GM19455 (cell line): Measurements from ENCODE around the gene ACSM5.

Experiments used
- ATAC-seq: cut with Tn5 transposase; IDR thresholded peaks from one replicate; pipeline ENCODE4 v1.9.1; 2021; ENCODE audit not compliant: unreplicated experiment

Gene ACSM5

DNA sequence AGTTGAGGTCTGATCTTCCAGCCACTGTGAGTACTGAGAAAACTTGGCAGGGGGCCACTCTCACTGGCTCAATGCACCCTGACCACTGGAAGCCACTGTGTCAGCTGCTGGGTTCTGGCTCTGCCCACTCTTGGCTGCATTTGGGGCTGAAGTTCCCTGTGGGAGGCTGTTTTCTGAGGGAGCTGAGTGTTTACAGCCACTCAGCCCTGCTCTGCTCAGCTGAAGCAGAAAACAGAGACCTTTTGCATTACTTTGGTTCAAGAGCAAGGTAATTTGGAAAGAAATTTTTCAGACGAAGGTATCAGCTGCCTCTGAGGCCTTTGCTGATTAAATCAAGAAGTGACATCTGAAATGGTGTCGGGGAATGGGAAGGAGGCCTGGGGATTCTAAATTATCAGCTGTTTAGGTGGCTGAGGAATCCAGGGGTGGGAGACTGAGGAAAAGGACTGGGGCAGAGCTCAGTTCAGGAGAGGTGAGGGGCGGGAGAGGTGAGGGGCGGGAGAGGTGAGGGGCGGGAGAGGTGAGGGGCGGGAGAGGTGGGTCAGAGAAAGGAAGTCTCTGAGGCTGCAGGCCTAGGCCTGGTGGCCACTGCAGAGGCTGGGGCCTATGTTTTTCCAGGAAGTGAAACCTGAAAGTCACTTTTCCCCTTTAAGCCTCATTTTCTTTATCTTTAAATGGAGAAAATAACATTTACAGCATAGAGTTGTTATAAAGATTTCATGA lies at the start of gene ACSM5:
Gene ACSM5, plus strand, starts transcription at position 137 of the 723 bp plus-strand sequence. CDS start 1,951 bp downstream, outside the sequence.
- peak; percentile 32 for ATAC-seq

DNA sequence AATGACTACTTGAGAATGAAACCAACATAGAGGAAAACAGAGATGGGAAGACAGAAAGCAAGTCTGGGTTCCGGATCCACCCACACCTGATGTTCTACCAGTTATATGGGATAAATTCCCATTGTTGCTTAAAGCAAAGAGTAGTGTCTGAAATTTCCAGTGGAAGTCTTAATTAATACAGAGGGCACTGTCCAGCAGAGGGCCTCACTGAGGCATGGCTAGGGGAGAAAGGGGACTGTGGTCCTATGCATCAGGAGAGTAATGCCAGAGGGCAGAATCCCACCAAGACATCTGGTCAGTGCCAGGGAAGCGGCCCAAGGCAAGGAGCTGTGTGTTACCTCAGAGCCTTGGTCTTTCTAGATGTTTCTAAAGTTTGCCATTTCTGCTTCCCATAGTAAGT lies 49.3 kb upstream of the ACSM5 start:
- no peak for ATAC-seq

DNA sequence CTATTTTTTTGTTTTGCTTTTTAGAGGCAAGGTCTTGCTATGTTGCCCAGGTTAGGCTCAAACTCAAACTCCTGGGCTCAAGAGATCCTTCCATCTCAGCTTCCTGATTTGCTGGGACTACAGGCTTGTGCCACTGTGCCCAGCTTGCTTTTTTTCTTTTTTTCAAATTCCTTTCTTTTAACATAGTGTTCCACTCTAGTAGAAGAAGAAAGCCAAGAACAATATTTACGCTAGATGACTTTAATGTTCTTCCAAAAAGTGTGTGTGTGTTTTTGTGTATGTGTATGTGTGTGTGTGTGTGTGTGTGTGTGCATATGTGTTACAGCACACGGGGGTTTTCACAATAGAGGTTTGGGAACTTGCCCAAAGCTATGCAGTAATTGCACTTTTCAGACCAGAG lies 46.1 kb upstream of the ACSM5 start:
- ATAC-seq, result no peak

DNA sequence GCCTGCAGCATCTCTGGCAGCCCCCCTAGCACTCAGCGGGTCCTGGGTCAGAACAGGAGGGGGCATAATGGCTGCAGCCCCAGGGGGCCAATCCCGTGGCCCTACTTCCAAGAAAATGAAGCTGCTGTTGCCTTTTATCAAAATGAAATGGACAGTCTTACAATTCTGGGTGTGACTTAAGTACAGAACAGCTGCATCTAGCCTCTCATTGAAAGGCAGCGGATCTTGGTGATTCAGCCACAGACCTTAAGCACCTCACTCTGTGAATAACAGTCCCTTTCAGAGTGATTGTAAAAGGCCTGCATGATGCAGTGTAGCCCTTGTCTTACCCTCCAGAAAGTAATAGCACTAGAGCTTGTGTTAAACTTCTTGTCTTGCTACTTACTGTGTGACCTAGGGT lies 45.3 kb upstream of the ACSM5 start:
- no peak for ATAC-seq

DNA sequence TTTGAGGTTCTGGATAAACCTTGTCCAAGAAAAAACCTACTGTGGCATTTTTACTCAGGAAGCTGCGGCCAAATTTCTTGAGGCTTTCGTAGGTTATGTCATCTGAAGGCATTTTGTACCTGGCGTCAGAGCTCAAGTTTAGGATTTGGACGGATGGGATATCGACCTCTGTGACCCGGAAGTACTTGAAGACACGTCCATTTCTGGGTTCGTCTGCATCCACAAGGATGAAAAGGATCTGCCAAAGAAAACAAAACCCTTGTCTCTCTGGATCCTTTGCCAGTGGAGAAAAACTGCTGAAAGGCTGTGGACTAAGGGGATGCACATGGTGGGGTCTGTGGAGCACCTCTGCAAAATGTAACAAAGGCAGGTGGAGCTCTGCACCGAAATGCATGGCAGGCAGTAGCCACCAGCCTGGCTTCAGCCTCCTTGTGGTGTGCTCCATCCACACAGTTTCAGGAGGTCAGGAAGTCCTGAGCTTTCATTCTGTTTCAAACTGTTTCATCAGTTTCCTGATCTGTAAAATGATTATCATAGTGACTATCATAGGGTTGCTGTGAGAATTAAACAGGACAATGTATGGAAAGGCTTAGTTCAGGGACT lies 39.8 kb upstream of the ACSM5 start:
- ATAC-seq, result no peak

GRCh38 chr16:20372701-20373100 lies 36.6 kb upstream of the ACSM5 start:
- ATAC-seq, result no peak

GRCh38 chr16:20377181-20377580 lies 32.2 kb upstream of the ACSM5 start:
- ATAC-seq, result no peak

DNA sequence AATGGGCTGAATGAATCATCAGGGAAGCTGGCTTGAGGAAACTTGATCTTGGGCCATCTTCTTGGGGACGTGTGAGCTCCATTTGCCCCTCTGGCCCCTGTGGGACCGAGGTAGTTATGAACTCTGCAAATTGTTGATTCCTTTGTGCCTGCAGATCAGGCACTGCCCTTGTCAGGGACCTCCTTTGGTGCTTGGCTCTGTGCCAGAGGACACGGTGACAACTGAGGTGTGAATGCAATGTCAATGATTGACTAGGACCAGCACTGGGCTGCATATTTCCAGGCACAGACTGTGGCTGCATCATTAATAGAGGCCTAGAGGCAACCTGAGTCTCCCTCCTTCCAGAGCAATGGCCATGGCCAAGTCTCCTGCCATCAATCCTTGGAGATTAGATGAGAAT lies 28.6 kb upstream of the ACSM5 start:
- ATAC-seq, result no peak

DNA sequence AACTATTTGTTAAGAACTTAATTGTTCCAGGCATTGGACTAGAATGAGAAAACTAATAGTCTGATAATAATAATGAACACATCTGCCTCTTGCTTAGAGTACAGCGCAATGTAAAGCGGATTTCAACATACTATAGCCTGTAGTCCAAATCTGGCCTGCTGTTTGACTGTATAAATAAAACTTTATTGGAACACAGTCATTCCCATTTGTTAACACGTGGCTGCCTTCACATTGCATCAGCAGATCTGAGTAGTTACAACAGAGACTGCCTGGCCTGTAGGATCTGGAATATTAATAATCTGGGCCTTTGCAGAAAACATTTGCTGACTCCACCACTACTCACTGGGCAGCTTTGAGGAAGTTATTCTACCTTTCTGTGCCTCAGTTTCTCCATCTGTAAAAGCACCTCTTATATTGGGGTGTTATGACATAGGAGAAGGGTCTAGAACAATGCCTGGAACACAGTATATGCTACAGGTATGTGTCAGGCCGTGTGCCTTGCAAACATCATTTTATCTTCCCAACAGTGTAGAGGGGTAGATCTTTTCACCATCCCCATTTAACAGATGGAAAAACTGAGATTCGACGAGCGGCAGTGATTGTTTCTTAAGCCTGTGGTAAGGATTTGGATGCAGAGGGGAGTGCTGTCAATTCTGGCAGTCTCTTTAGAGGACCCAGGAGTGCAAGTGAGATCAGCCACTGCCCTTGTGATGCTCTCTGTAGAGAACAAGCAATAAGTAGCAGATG lies 27.0 kb upstream of the ACSM5 start:
- no peak for ATAC-seq

DNA sequence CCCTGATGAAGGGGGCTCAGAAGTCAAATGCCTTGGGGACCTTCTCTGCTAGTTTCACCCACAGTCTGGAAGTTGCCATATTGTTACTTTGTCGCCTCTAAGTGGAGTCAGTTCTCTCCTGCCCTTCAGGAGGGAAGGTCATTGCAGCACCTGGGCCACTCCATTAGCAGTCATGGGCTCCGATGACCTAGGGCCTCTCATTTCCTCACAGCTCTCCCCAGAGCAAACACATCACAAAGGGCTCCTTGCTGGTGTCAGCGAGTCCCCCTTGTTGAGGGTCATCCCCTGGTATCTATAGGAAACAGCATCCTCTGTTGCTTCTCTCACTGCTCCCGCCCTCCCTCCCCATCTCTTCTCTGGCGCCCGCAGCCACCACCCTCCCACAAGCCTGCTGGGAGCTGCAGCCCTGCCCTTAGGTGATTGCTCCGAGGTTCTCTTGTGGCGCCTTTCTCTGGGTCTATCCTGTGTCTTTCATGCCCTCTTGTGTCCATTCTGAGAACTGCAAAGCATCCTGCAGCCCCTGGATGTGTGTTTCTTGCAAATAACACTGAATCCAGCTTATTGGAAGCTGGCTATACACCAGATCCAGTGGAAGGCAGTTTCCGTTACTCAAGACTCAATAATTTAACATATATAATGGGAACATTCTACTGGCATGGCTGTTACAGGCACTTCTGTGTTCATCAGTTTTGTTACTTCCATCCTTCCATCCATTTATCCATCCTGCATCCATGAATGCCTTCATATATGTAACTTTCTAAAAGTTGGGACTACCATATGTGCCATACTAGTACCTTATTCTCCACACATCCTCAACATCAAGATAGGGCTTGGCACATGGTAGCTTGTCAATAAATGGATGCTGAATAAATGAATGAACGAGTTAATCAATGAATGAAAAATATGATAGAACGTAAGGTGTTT lies 26.0 kb upstream of the ACSM5 start:
- no peak for ATAC-seq

DNA sequence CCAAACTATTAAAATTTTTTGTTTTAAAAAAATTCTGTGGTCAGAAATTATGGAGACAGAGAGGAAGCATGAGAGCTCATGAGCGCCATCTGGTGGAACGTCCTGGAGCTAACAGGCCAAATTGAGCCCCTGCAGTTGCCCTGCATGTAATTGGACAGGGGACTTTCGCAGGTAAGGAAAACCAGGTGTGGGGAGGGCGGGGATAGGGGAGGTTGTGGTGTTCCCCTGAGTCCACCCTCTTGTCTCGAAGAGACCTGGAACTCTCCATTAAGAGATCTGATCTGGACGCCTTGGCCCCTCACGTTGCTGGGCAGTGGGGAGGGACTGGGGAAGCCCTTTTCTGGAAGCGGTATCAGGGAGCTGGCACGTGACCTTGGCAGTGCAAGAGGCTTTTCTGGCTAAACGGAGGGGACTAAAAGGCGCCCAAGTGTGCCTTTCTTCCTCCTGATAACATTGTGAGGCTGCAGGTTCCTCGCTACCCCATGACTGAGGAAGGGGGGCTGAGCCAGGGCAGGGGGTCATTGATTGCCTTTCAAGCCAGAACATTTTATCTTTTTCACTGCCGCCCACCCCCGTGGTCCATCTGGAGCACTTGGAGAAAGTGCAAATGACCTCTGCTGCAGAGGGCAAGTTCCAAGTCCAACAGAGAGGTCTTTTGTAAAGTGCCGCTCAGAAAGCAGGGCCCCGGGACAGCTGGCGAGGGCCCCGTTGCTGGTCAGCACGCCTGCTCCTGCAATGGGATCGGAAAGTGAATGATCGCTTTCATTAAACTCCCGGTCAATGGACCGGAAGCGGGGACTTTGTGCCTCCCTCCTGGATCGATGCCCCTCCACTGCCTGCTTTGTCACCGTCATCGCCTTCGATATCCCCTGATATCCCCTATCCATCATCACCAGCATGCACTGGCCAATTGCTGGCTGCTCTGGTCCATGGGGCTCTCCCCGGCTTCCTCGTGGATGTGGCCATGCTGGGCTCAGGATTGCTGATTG lies 23.2 kb upstream of the ACSM5 start:
- ATAC-seq, result no peak

DNA sequence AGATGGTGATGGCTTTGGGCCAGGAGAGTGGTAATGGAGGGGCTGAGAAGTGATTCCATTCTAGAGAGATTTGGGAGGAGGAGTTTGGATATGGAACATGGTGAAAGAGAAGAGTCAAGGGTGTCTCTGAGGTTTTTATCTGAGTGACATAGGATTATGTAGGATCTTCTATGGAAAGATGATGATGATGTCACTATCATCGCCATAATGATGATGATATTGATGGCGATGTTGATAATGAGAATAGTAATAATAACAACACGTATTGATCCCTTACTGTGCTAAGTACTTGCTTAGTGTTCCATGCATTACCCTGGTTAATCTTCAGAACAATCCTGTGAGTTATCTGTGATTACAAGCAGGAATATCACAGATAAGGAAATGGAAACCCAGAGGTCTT lies 21.4 kb upstream of the ACSM5 start:
- no peak for ATAC-seq

DNA sequence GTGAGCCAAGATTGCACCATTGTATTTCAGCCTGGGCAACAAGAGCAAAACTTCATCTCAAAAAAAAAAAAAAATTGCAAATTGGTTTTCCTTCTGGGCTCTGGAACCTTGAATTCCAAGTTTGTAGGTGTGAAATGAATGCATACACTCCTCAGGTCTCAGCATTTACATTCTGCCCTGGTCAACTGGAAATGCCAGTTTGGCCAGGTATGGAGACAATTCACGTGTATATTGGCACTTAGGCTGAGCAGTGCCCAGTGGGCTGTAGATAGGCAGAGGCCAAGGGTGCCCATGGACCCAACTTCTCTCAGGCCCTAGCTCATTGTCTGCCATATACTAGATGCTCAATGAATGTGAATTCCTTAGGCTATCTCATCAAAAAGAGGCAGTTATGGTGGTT lies 20.5 kb upstream of the ACSM5 start:
- no peak for ATAC-seq

DNA sequence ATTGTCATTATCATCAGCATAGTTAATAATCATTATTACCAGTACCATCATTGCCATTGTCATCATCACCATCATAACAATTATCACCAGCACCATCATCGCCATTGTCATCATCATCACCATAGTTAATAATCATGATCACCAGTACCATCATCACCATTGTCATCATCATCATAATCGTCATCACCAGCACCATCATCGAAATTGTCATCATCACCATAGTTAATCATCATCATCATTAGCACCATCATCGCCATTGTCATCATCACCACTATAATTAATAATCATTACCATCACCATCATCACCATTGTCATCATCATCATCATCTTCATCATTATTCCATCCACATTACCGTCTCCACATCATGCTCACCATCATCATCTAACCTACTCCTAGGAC lies 18.3 kb upstream of the ACSM5 start:
- ATAC-seq, result no peak

GRCh38 chr16:20393801-20394577 lies 15.3 kb upstream of the ACSM5 start:
- ATAC-seq, result no peak

- no peak for ATAC-seq
These were observed 13.4 kb upstream of the ACSM5 start for GRCh38 chr16:20395946-20396345.

GRCh38 chr16:20396846-20397467 lies 12.4 kb upstream of the ACSM5 start:
- ATAC-seq, result no peak

- ATAC-seq, result no peak
These were observed 11.8 kb upstream of the ACSM5 start for GRCh38 chr16:20397468-20398074.
